Activated naive CD8-positive, alpha-beta T cell treated with anti-CD3 and anti-CD28 coated beads for 36 hours (primary cell): ENCODE data around the gene STUB1. TPM values are rescaled to one million over a fixed set of nuclear protein-coding genes. Genes with fewer than 3 reads are reported as not detected.
A peak's percentile ranks its signal among the peaks of the same experiment; 100 is the strongest.

ENCODE experiments used
- DNase-seq: peaks from one replicate; pipeline ENCODE4 v3.0.0; 2021
- H3K27ac Mint-ChIP-seq: one replicate; pipeline ENCODE4 v1.8.0; 2022; ENCODE audit warnings: mild to moderate bottlenecking, moderate library complexity, mixed read lengths
- H3K27me3 Mint-ChIP-seq: one replicate; pipeline ENCODE4 v1.8.0; 2022; ENCODE audit warnings: mild to moderate bottlenecking, mixed read lengths
- H3K36me3 Mint-ChIP-seq: one replicate; pipeline ENCODE4 v1.8.0; 2021; ENCODE audit warnings: mild to moderate bottlenecking, mixed read lengths
- H3K4me1 Mint-ChIP-seq: one replicate; pipeline ENCODE4 v1.8.0; 2021; ENCODE audit warnings: mixed read lengths
- H3K4me3 Mint-ChIP-seq: one replicate; pipeline ENCODE4 v1.8.0; 2022; ENCODE audit warnings: mild to moderate bottlenecking, moderate library complexity, mixed read lengths
- H3K9me3 Mint-ChIP-seq: one replicate; pipeline ENCODE4 v1.8.0; 2022; ENCODE audit warnings: mixed read lengths
- total RNA-seq, 2 experiments: library from RNA; stranded (reverse); gene quantifications; one replicate each; pipeline ENCODE4 v1.2.3, GENCODE V29; 2021

The STUB1 gene
- total RNA-seq, 2 experiments from 2014 or later = 74.3 to 82.1 TPM

- Mint-ChIP-seq H3K4me1 (peaks cover 3% of the 10 kb centered on the region), H3K27ac (peak overlapping the region; percentile 54), H3K9me3 (no peaks in the 10 kb centered on the region), H3K36me3 (peaks cover 7% of the 10 kb centered on the region), H3K27me3 (no peaks in the 10 kb centered on the region), H3K4me3 (peak overlapping the region; percentile 82)
- DNase-seq = no peak
These were observed 11.6 kb upstream of the STUB1 start for GRCh38 chr16:668519-669171.

GRCh38 chr16:669666-670065 lies 10.5 kb upstream of the STUB1 start:
- no peaks in the 10 kb centered on the region for H3K9me3 Mint-ChIP-seq

GRCh38 chr16:670485-671352 lies 9.5 kb upstream of the STUB1 start:
- Mint-ChIP-seq H3K4me1 (peaks cover 5% of the 10 kb centered on the region), H3K36me3 (peaks cover 7% of the 10 kb centered on the region), H3K9me3 (no peaks in the 10 kb centered on the region), H3K27ac (no peak overlapping the region), H3K4me3 (no peak overlapping the region), H3K27me3 (no peaks in the 10 kb centered on the region)
- no peak for DNase-seq

More at GRCh38 chr16:669666-670065, 10.5 kb upstream of the STUB1 start:
- H3K27me3 Mint-ChIP-seq = no peaks in the 10 kb centered on the region
- DNase-seq = no peak
- H3K36me3 Mint-ChIP-seq = peaks cover 7% of the 10 kb centered on the region
- no peak overlapping the region for H3K27ac Mint-ChIP-seq
- H3K4me3 Mint-ChIP-seq = peak overlapping the region; percentile 42
- peaks cover 3% of the 10 kb centered on the region for H3K4me1 Mint-ChIP-seq

GRCh38 chr16:671353-672131 lies 8.7 kb upstream of the STUB1 start:
- no peak for DNase-seq
- H3K4me3 Mint-ChIP-seq = no peak overlapping the region
- H3K27me3 Mint-ChIP-seq = no peaks in the 10 kb centered on the region
- H3K36me3 Mint-ChIP-seq = peaks cover 7% of the 10 kb centered on the region
- no peak overlapping the region for H3K27ac Mint-ChIP-seq
- no peaks in the 10 kb centered on the region for H3K9me3 Mint-ChIP-seq
- H3K4me1 Mint-ChIP-seq = peaks cover 5% of the 10 kb centered on the region

GRCh38 chr16:672371-672770 lies 7.8 kb upstream of the STUB1 start:
- no peak overlapping the region for H3K4me3 Mint-ChIP-seq
- DNase-seq = no peak
- no peak overlapping the region for H3K27ac Mint-ChIP-seq
- H3K36me3 Mint-ChIP-seq = peaks cover 7% of the 10 kb centered on the region
- H3K9me3 Mint-ChIP-seq = no peaks in the 10 kb centered on the region
- peaks cover 5% of the 10 kb centered on the region for H3K4me1 Mint-ChIP-seq
- H3K27me3 Mint-ChIP-seq = no peaks in the 10 kb centered on the region

- DNase-seq = no peak
- Mint-ChIP-seq H3K9me3 (no peaks in the 10 kb centered on the region), H3K36me3 (peaks cover 7% of the 10 kb centered on the region), H3K27me3 (no peaks in the 10 kb centered on the region), H3K4me3 (no peak overlapping the region), H3K27ac (no peak overlapping the region), H3K4me1 (peaks cover 2% of the 10 kb centered on the region)
These were observed 7.4 kb upstream of the STUB1 start for GRCh38 chr16:672851-673250.

GRCh38 chr16:673399-673991 lies 6.7 kb upstream of the STUB1 start:
- Mint-ChIP-seq H3K4me1 (peaks cover 2% of the 10 kb centered on the region), H3K27ac (no peak overlapping the region), H3K27me3 (no peaks in the 10 kb centered on the region), H3K4me3 (no peak overlapping the region), H3K36me3 (peaks cover 5% of the 10 kb centered on the region), H3K9me3 (no peaks in the 10 kb centered on the region)
- no peak for DNase-seq

- Mint-ChIP-seq H3K9me3 (no peaks in the 10 kb centered on the region), H3K27ac (no peak overlapping the region), H3K4me3 (no peak overlapping the region), H3K4me1 (peaks cover 4% of the 10 kb centered on the region), H3K27me3 (no peaks in the 10 kb centered on the region), H3K36me3 (peaks cover 5% of the 10 kb centered on the region)
- no peak for DNase-seq
These were observed 5.9 kb upstream of the STUB1 start for GRCh38 chr16:674214-674881.

- DNase-seq = no peak
- no peak within 1 kb of the TSS for H3K27ac Mint-ChIP-seq
- H3K9me3 Mint-ChIP-seq = no peaks in the 10 kb centered on the region
- no peaks in the 10 kb centered on the region for H3K27me3 Mint-ChIP-seq
- H3K4me1 Mint-ChIP-seq = peaks cover 6% of the 10 kb centered on the region
- peaks cover 2% of the 10 kb centered on the region for H3K36me3 Mint-ChIP-seq
- peak within 1 kb of the TSS; percentile 25 for H3K4me3 Mint-ChIP-seq
These were observed 5.0 kb upstream of the STUB1 start, which contains the start of gene RHBDL1 for GRCh38 chr16:674968-675883. RHBDL1 (plus strand) TSS chr16:675671; CDS start chr16:675791, 120 bp downstream.

GRCh38 chr16:675884-676564 lies 4.2 kb upstream of the STUB1 start:
- H3K36me3 Mint-ChIP-seq = peaks cover 4% of the 10 kb centered on the region
- DNase-seq = no peak
- no peak overlapping the region for H3K27ac Mint-ChIP-seq
- peaks cover 7% of the 10 kb centered on the region for H3K4me1 Mint-ChIP-seq
- no peak overlapping the region for H3K4me3 Mint-ChIP-seq
- no peaks in the 10 kb centered on the region for H3K9me3 Mint-ChIP-seq
- H3K27me3 Mint-ChIP-seq = no peaks in the 10 kb centered on the region

GRCh38 chr16:676565-676902 lies 3.7 kb upstream of the STUB1 start:
- H3K27ac Mint-ChIP-seq = no peak overlapping the region

GRCh38 chr16:676913-677312 lies 3.3 kb upstream of the STUB1 start:
- Mint-ChIP-seq H3K4me1 (peaks cover 14% of the 10 kb centered on the region), H3K36me3 (peaks cover 10% of the 10 kb centered on the region), H3K27ac (no peak overlapping the region), H3K27me3 (no peaks in the 10 kb centered on the region), H3K4me3 (no peak overlapping the region), H3K9me3 (no peaks in the 10 kb centered on the region)
- no peak for DNase-seq

More at GRCh38 chr16:676565-676902, 3.7 kb upstream of the STUB1 start:
- Mint-ChIP-seq H3K27me3 (no peaks in the 10 kb centered on the region), H3K4me1 (peaks cover 10% of the 10 kb centered on the region), H3K36me3 (peaks cover 7% of the 10 kb centered on the region), H3K9me3 (no peaks in the 10 kb centered on the region), H3K4me3 (no peak overlapping the region)
- DNase-seq = no peak
